Activated naive CD8-positive, alpha-beta T cell treated with anti-CD3 and anti-CD28 coated beads for 36 hours (primary cell): ENCODE measurements around the gene CNTN5. TPM values are rescaled to one million over a fixed set of nuclear protein-coding genes. Genes with fewer than 3 reads are reported as not detected.

Source experiments
- DNase-seq: peaks from one replicate; pipeline ENCODE4 v3.0.0; 2021
- H3K27ac Mint-ChIP-seq: one replicate; pipeline ENCODE4 v1.8.0; 2022; ENCODE audit warnings: mild to moderate bottlenecking, moderate library complexity, mixed read lengths
- H3K27me3 Mint-ChIP-seq: one replicate; pipeline ENCODE4 v1.8.0; 2022; ENCODE audit warnings: mild to moderate bottlenecking, mixed read lengths
- H3K36me3 Mint-ChIP-seq: one replicate; pipeline ENCODE4 v1.8.0; 2021; ENCODE audit warnings: mild to moderate bottlenecking, mixed read lengths
- H3K4me1 Mint-ChIP-seq: one replicate; pipeline ENCODE4 v1.8.0; 2021; ENCODE audit warnings: mixed read lengths
- H3K4me3 Mint-ChIP-seq: one replicate; pipeline ENCODE4 v1.8.0; 2022; ENCODE audit warnings: mild to moderate bottlenecking, moderate library complexity, mixed read lengths
- H3K9me3 Mint-ChIP-seq: one replicate; pipeline ENCODE4 v1.8.0; 2022; ENCODE audit warnings: mixed read lengths
- total RNA-seq, 2 experiments: library from RNA; stranded (reverse); gene quantifications; one replicate each; pipeline ENCODE4 v1.2.3, GENCODE V29; 2021

CNTN5 gene
- not detected for total RNA-seq

DNA sequence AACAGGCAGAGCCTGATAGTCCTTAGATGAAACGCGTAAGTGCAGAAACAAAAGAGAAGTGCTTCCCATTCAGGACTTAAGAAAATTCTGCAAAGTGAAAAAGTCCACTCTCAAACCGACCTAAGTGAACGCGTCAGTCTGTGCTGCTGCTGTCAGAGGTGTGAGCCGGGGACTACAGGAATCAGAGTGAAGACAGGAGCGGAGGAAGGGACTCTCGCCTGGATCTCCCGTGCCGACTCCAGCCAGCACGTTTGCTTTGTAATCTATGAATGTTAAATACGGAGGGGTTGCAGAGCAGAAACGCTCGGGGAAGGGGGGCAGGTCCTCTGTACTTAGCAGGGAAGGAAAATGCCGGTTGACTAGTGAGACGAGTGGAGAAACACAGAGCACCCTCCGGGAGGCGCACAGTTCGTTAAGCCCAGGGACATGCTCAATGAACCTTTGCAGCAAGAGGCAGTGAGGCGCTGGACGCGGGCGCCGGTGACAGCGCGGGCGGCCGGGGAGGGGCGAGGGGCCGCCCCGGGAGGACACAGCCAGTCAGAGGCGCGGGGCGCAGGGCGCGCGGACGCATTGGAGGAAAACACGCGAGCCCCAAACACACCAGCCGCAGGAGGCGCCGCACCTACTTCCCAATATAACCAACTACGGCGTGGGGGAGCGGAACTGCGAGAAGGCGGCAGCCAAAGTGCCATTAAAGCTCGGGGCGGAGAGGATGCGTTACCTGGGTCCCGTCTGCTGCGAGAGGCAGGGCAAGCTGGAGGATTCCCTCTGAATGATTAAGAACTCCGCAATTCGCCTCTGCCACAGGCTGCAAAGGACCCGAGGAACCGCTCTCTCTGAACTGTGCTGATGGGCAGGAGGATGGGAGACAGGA lies at the start of gene CNTN5:
Gene CNTN5, plus strand, starts transcription at position 598 of the 874 bp plus-strand sequence.
- Mint-ChIP-seq H3K36me3 (no peaks in the 10 kb centered on the region), H3K27ac (no peak within 1 kb of the TSS), H3K9me3 (no peaks in the 10 kb centered on the region), H3K4me3 (peak within 1 kb of the TSS; percentile 63), H3K4me1 (peaks cover 7% of the 10 kb centered on the region), H3K27me3 (peaks cover 53% of the 10 kb centered on the region)
- DNase-seq: peak; percentile 21

DNA sequence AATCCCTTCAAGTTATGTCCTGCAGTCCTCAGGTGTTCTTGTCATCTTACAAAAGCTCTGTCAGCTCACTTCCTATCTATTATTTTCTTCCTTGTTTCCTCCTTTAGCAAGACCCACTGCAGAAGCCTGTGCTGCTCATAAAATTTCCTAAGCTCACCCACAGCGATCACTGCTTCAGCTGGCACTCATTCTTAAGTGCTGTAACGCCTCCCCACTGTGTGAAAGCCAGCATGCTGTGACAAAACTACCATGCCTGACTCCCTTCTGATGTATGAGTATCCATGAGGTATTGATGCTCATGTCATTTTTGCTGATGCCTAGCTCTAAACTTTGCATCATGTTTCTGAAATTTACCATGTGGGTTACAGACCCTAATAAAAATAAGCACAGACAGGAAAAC lies 41.5 kb upstream of the CNTN5 start:
- Mint-ChIP-seq H3K36me3 (no peaks in the 10 kb centered on the region), H3K27ac (no peak overlapping the region)

DNA sequence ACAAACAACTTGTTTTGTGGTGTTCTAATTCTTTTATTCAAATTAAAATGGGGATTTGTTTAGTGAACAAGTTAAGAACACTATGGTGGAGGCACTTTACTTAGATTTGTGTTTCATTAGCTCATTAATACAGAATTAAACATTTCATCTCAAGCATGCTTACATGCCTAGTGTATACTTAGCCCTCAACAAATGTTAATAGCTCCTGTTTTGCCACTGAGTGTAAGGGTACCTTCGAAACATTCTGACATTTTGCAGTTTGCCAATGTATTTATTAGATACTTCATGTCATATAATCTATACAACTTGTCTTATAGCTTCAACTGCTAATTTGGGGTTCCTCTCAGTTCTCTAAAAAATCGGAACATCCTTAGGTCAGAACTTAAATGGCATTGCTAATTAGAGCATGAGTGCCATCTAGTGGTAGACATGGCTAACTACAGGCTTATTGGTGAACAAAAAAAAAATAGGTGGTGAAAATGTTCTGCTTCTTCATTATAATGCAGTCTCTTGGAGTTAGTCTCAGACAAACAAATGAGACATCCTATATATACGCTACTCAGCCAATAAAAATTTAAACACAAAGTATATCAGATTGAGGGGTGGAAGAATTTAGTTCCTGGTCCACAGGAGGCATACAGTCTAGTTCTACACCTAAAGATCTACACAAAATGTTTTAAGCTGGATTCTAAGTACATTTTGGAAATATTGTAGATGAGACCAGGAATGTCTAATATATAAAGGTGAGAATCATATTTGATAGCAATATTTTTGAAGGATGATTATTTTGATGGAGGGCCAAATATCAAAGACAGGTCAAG lies 4.9 kb upstream of the CNTN5 start:
- Mint-ChIP-seq H3K27me3 (peaks cover 41% of the 10 kb centered on the region), H3K4me3 (no peak overlapping the region), H3K36me3 (no peaks in the 10 kb centered on the region), H3K27ac (no peak overlapping the region), H3K9me3 (no peaks in the 10 kb centered on the region), H3K4me1 (peaks cover 7% of the 10 kb centered on the region)
- no peak for DNase-seq

More for the DNA sequence above, 41.5 kb upstream of the CNTN5 start:
- Mint-ChIP-seq H3K27me3 (no peaks in the 10 kb centered on the region), H3K4me3 (no peak overlapping the region), H3K4me1 (no peaks in the 10 kb centered on the region), H3K9me3 (peaks cover 4% of the 10 kb centered on the region)
- DNase-seq: no peak

DNA sequence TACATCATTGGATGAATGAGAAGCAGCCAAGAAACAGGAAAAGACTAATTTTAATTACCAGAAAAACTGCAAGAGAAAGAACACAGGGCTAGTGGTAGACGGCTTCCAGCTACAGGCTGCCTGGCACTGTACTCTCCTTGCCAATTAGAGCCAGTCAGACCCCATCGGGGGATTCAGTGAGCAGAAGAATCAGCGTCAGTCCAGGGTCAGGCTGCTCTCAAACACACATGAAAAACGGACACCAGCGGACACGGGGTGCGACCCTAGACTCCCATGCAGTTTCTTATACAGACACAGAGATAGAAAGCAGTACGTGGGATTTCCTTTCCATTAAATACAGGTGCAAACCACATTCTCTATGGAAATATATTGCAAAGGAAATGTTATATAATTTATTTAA lies 1.1 kb upstream of the CNTN5 start:
- Mint-ChIP-seq H3K36me3 (no peaks in the 10 kb centered on the region), H3K9me3 (no peaks in the 10 kb centered on the region), H3K27me3 (peaks cover 53% of the 10 kb centered on the region), H3K4me3 (no peak overlapping the region), H3K27ac (no peak overlapping the region), H3K4me1 (peaks cover 7% of the 10 kb centered on the region)
- DNase-seq: no peak

DNA sequence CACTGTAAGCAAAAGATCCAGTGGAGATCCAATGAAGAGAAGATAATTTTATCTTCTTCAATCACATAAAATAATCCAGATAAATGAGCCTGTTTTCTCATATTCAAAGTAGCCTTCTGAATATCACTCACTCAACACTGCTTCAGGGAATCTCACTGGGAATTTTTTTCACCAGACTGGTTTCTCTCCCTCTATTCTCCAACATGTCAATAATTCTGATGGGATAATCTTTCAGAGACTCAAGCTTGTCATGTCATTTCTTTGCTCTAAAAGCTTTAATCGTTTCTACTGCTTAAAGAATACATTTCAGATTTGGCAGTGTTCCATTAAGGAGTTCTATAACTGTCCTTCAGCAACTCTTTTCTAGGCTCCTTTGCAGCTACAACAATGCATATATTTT lies 16.3 kb downstream of the CNTN5 start:
- Mint-ChIP-seq H3K27me3 (no peaks in the 10 kb centered on the region), H3K27ac (no peak overlapping the region), H3K4me1 (no peaks in the 10 kb centered on the region), H3K36me3 (no peaks in the 10 kb centered on the region), H3K4me3 (no peak overlapping the region), H3K9me3 (no peaks in the 10 kb centered on the region)
- DNase-seq: no peak

DNA sequence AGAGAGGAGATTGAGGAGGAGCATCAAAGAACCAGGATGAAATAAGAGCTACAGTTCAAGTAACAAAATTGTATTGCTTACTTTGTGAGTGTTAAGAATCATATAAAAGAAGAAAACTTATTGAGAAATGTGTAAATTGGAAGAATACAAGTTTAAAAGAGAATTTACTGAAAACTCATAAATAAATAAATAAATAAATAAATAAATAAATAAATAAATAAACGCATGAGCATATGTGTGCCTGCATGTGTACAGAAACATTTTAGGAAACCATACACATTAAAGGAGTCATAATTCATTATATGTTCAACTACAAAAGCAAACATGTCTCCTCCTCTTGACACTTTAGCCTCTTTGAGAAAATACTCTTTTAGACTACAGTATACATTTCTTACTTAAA lies 42.6 kb downstream of the CNTN5 start:
- no peak overlapping the region for H3K27ac Mint-ChIP-seq
- H3K27me3 Mint-ChIP-seq: no peaks in the 10 kb centered on the region
- DNase-seq: no peak
- H3K4me1 Mint-ChIP-seq: no peaks in the 10 kb centered on the region
- no peaks in the 10 kb centered on the region for H3K36me3 Mint-ChIP-seq
- no peak overlapping the region for H3K4me3 Mint-ChIP-seq
- H3K9me3 Mint-ChIP-seq: no peaks in the 10 kb centered on the region

DNA sequence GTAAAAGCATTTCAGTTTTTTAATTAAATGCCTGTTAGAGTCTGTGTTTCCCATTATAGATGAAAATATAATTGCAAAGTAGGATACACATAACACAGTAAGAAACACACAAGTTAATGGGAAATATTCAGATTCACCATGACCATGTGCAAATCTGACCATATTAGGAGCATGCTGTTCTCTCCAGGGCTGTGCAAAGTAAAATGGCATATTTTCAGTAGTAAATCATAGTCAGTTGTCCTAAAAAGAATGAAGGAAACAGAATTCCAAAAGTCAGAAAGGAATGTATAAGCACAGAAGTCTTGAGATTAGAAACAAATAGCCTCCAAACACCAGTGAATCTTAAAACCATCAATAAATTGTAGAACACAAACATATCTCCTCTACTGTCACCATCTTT lies 44.4 kb downstream of the CNTN5 start:
- Mint-ChIP-seq H3K9me3 (no peaks in the 10 kb centered on the region), H3K4me3 (no peak overlapping the region), H3K4me1 (peaks cover 2% of the 10 kb centered on the region), H3K27ac (no peak overlapping the region), H3K27me3 (no peaks in the 10 kb centered on the region), H3K36me3 (no peaks in the 10 kb centered on the region)
- DNase-seq: no peak

DNA sequence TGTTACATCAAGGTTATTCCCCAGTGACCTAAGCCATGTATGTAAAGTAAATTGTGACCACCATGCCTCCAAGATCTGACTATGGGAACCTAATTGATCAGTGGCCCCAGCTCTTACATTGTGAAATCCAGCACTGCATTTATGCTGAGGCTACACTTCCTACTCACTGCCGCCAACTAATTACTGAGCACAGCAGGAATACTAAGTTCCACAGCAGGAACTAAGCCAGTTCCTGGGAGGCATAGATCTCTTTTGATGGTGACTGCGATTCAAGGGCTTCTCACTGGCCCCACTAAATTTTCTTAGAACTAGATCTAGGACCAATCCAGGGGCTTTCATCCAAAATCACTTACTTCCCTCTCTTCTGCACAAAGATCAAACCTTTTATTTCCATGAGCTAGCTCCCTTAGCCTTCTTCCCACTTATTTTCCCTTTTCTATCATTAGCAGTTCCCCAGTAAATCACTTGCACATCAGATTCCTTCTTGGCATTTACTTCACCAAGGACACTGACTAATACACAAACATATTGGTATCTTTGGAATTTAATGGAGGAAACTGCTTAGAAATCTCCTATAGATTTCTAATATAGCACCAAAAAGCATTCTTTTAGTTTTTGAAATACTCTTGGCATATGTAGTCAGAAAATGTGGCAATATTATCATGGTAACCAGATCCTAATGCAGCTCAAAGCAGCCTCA lies 46.0 kb downstream of the CNTN5 start:
- DNase-seq: no peak
- Mint-ChIP-seq H3K9me3 (no peaks in the 10 kb centered on the region), H3K4me1 (peaks cover 4% of the 10 kb centered on the region), H3K27ac (no peak overlapping the region), H3K4me3 (no peak overlapping the region), H3K36me3 (no peaks in the 10 kb centered on the region), H3K27me3 (no peaks in the 10 kb centered on the region)

DNA sequence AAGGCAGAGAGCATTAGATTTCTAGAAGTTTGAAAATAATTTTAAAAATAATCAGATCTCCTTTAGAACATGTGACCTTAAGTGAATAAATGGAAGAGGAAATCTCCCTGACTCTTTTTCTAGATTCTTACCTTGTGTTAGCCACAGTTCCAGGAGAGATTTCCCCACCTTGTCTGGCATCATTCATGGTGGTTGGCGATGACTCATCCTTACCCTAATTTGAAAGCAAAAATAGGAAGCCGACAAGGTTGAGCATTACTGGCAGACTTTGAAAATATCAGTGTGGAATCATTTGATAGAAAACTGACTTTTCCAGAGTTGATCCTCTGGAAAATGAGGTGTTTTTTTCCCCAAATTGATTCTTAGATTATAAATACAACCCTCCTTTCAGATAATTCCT lies 48.1 kb downstream of the CNTN5 start:
- Mint-ChIP-seq H3K9me3 (peaks cover 4% of the 10 kb centered on the region), H3K27me3 (no peaks in the 10 kb centered on the region), H3K27ac (no peak overlapping the region), H3K4me3 (no peak overlapping the region), H3K36me3 (no peaks in the 10 kb centered on the region), H3K4me1 (peaks cover 4% of the 10 kb centered on the region)
- no peak for DNase-seq

DNA sequence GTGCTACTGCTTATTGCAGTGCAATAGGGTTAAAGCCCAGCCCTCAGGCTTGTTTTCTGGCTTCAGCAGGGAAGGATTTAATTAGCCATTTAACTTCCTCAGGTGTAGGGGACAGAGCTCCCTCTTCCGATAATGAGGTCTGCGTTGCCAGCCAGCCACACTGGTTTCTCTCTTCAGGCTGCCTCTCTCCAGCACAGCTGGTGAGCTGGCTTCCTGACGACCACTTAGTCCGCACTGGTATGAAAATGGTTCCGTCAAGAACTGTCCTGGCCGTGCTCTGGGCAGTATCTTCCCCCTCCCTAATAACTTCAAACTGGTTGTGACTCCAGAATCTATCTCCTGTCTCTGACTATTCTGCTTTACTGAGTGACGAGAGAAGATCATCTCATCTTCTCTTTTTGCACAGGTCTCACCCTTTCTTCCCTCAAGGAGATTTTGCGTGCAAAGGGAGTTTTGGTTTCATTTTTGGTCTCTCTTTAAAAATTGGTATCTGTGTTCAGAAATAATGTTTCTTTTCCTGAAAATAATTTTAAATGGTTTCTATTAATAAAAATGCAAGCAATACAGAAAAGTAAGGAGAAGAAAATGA lies 49.2 kb downstream of the CNTN5 start:
- DNase-seq: no peak
- Mint-ChIP-seq H3K27ac (no peak overlapping the region), H3K4me1 (peaks cover 4% of the 10 kb centered on the region), H3K4me3 (peak overlapping the region; percentile 48), H3K36me3 (no peaks in the 10 kb centered on the region), H3K9me3 (peaks cover 4% of the 10 kb centered on the region), H3K27me3 (no peaks in the 10 kb centered on the region)

DNA sequence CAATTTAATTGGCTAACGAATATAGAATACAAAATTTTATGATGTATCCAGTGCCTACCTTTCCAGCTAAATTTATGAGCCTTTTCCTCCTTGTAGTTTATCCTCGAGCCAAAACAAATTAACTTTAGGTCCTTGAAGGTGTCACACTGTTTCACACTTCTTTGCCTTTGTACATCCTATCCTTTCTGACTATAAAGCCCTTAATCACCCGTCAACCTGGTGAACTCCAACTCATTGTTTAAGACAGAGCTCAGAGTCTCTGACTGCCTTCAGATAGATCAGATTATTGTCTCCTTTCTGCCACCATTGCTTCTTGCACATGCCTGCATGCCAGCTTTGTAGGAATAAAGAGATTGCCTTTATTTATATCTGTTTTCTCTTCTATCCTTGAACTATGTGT lies 58.8 kb downstream of the CNTN5 start:
- Mint-ChIP-seq H3K27ac (no peak overlapping the region), H3K4me1 (no peaks in the 10 kb centered on the region), H3K36me3 (no peaks in the 10 kb centered on the region), H3K4me3 (no peak overlapping the region), H3K9me3 (peaks cover 2% of the 10 kb centered on the region), H3K27me3 (no peaks in the 10 kb centered on the region)
- no peak for DNase-seq

DNA sequence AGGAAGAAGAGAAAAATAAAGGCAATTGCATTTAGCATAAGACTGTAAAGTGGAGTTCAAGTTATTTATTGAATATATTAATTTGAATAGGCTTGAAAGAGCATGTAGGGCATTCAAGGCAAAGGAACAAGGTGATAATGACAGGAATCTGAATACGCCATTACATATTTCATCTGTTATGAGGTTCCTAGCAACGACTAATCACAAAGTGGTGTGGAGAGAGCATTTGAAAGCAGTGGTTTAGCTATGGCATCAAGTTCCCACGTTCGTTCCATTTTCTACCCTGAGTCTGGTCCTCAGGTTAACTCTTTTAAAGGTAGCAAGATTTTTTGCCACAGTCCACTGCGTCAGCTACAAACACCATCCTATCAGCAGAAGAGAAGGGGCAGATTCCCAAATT lies 59.4 kb downstream of the CNTN5 start:
- H3K4me1 Mint-ChIP-seq: no peaks in the 10 kb centered on the region
- no peaks in the 10 kb centered on the region for H3K36me3 Mint-ChIP-seq
- no peak overlapping the region for H3K4me3 Mint-ChIP-seq
- no peak for DNase-seq
- H3K27me3 Mint-ChIP-seq: no peaks in the 10 kb centered on the region
- H3K9me3 Mint-ChIP-seq: peaks cover 2% of the 10 kb centered on the region
- H3K27ac Mint-ChIP-seq: no peak overlapping the region

DNA sequence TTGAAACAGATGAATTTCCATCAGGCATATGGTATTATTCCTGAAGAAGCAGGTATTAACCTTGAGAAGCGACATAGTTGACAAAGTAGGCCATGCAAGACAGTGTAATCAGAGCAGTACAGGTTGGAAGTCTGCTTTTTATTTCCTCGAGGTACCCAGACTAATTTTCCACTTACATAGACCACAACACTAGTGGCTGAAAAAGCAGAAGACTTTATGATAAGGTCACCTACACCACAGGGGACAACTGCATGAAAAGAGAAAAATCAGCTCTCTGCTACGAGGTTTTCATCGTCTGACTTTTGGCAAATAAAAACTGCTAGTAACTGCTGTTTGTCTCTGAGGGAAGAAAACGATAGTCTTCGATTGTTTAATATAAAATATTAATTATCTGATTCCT lies 77.5 kb downstream of the CNTN5 start:
- Mint-ChIP-seq H3K27ac (no peak overlapping the region), H3K4me1 (no peaks in the 10 kb centered on the region), H3K27me3 (no peaks in the 10 kb centered on the region), H3K36me3 (no peaks in the 10 kb centered on the region), H3K9me3 (peaks cover 3% of the 10 kb centered on the region), H3K4me3 (no peak overlapping the region)
- DNase-seq: no peak

DNA sequence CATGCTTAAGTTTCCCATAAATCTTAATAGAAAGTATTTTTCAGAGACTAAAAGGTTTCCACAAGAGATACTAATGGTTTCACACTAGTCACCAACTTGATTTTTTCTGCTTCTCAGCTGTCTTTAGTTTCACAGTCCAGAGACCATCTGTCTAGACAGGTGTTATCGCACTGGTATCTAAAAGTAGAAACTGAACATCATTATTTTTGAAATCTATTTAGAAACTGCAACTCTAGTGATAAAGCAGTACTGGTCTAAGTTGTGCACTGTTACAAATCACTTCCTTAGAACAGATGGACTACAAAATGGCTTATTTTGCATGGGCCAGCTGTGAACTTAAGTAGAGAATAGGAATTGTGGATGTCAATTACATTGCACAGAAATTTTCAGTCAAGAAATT lies 78.0 kb downstream of the CNTN5 start:
- DNase-seq: no peak
- Mint-ChIP-seq H3K9me3 (peaks cover 3% of the 10 kb centered on the region), H3K36me3 (no peaks in the 10 kb centered on the region), H3K4me1 (no peaks in the 10 kb centered on the region), H3K27ac (no peak overlapping the region), H3K27me3 (no peaks in the 10 kb centered on the region), H3K4me3 (no peak overlapping the region)

DNA sequence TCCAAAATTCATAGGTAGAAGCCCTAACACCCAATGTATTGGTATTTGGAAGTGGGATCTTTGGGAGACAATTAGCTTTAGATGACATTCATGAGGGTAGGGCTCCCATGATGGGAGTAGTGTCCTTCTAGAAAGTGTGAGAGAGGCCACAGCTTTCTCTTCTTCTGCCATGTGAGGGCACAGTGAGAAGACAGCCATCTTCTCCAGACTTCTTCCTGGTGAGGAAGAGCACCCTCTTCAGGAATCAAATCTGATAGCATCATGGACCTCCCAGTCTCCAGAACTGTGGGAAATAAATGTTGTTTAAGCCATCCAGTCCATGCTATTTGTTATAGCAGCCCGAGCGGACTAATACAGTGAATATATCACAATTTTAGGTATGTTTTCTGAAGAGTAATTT lies 96.9 kb downstream of the CNTN5 start:
- Mint-ChIP-seq H3K9me3 (peaks cover 6% of the 10 kb centered on the region), H3K27me3 (no peaks in the 10 kb centered on the region)

More for the DNA sequence above, 96.9 kb downstream of the CNTN5 start:
- H3K4me1 Mint-ChIP-seq: no peaks in the 10 kb centered on the region
- no peaks in the 10 kb centered on the region for H3K36me3 Mint-ChIP-seq
- DNase-seq: no peak
- no peak overlapping the region for H3K4me3 Mint-ChIP-seq
- H3K27ac Mint-ChIP-seq: no peak overlapping the region
